ENCODE data around the gene MAP2K4.

DNA sequence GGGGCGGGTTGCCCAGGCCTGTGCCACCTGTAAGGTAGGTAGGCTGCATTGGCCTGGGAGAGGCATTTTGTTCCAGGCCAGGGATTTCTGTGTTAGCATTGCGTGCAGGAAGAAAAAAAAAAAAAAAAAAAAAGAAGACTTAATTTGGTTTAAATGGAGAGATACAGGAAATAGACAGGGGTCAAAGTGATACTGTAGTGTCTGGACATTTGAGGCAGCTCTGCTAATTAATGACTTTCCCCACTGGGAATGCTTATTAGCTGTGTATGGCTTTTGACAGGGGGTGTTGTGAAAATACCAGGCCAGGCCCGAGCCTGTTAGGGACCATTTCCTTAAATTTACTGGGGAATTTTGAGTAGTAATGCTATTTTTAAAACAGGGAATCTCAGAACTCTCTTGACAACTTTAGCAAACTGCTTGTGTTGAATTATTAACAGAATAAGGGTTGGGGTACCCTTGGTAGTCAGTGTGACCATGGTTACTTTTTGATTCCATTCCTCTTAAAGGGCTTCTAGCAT, 1.0 kb downstream of the MAP2K4 start:
- TF ChIP-seq CTCF (IDR thresholded peaks at IDR 0.05; ENCODE audit: poor library complexity) (no peak), EZH2phosphoT487 (IDR thresholded peaks at IDR 0.05; ENCODE audit: low read depth, severe bottlenecking, unreplicated experiment) (no peak)
